D721Med (cell line): ENCODE measurements around the gene CCDC63.
A peak's percentile ranks its signal among the peaks of the same experiment; 100 is the strongest.

ENCODE experiments used
- DNase-seq: peaks from one replicate; pipeline ENCODE4 v3.0.0; 2011; ENCODE audit warnings: low spot score; ENCODE audit not compliant: insufficient read length
- FAIRE-seq: peaks from 2 replicates; lab custom pipeline; 2011; peaks lifted over from hg19 to GRCh38; lab: Jason Lieb, UNC
- CTCF ChIP-seq: IDR thresholded peaks from 2 replicates; pipeline ENCODE4 v1.5.1; 2012; ENCODE audit warnings: mild to moderate bottlenecking, control low read depth; ENCODE audit not compliant: insufficient read depth; ENCODE audit errors: missing control alignments

The CCDC63 gene

GRCh38 chr12:110928700-110929099 lies 81.9 kb downstream of the CCDC63 start:
- no peak for TF ChIP-seq CTCF

GRCh38 chr12:110929818-110930217 lies 83.0 kb downstream of the CCDC63 start:
- DNase-seq (no peak), FAIRE-seq (no peak)
- TF ChIP-seq CTCF = no peak

More at GRCh38 chr12:110928700-110929099, 81.9 kb downstream of the CCDC63 start:
- no peak for FAIRE-seq
- DNase-seq = no peak

GRCh38 chr12:110930348-110931314 lies 83.8 kb downstream of the CCDC63 start:
- FAIRE-seq (no peak), DNase-seq (no peak)
- no peak for TF ChIP-seq CTCF

- DNase-seq (no peak), FAIRE-seq (no peak)
- TF ChIP-seq CTCF = no peak
Measured at GRCh38 chr12:110931315-110931728, 84.5 kb downstream of the CCDC63 start.

- no peak for DNase-seq
- no peak for FAIRE-seq
Measured at GRCh38 chr12:110932046-110932445, 85.3 kb downstream of the CCDC63 start.

GRCh38 chr12:110933326-110933974 lies 86.7 kb downstream of the CCDC63 start:
- no peak for DNase-seq
- no peak for TF ChIP-seq CTCF
- no peak for FAIRE-seq

More at GRCh38 chr12:110932046-110932445, 85.3 kb downstream of the CCDC63 start:
- TF ChIP-seq CTCF = peak; percentile 65
